H1 (cell line): ENCODE data around the gene RAPGEF5. TPM values are rescaled to one million over a fixed set of nuclear protein-coding genes. Genes with fewer than 3 reads are reported as not detected.

Source experiments
- ASH2L ChIP-seq: fragments of 200-600, 300-600 bp; sonication (generic); IDR thresholded peaks from one replicate; pipeline ENCODE4 v1.7.1; 2017; ENCODE audit warnings: low read length
- BCL11A ChIP-seq, 2 experiments: IDR thresholded peaks; one replicate each; pipeline ENCODE4 v1.6.1; 2011; ENCODE audit warnings: low read depth in 2 of 2, low read length in 2 of 2, mild to moderate bottlenecking in 2 of 2
- BRCA1 ChIP-seq: IDR thresholded peaks from 2 replicates; pipeline ENCODE4 v1.6.1; 2012; ENCODE audit warnings: low read depth, low read length, improper control_type of control experiment
- CHD2 ChIP-seq: IDR thresholded peaks from 2 replicates; pipeline ENCODE4 v1.6.1; 2012; ENCODE audit warnings: low read length, improper control_type of control experiment
- E2F6 ChIP-seq: IDR thresholded peaks from 2 replicates; pipeline ENCODE4 v1.6.1; 2012; ENCODE audit warnings: inconsistent platforms
- GABPA ChIP-seq: IDR thresholded peaks from 2 replicates; pipeline ENCODE4 v1.6.1; 2011; ENCODE audit warnings: mild to moderate bottlenecking, low read length, moderate library complexity, borderline replicate concordance; ENCODE audit not compliant: insufficient read depth
- GTF2F1 ChIP-seq: IDR thresholded peaks from 2 replicates; pipeline ENCODE4 v1.6.1; 2012; ENCODE audit warnings: low read depth, low read length, improper control_type of control experiment, borderline replicate concordance
- HDAC2 ChIP-seq, 2 experiments: fragments of 300-600 bp in 1 of 2; sonication (generic) in 1 of 2; IDR thresholded peaks; 2 replicates each; pipeline ENCODE4 v1.6.1; 2011 to 2012; ENCODE audit warnings: low read depth in 2 of 2, low read length in 2 of 2, mild to moderate bottlenecking in 2 of 2, moderate library complexity in 2 of 2, borderline replicate concordance in 1 of 2, inconsistent platforms in 1 of 2
- KDM1A ChIP-seq: fragments of 200-600, 300-600 bp; sonication (generic); IDR thresholded peaks from 2 replicates; pipeline ENCODE4 v1.7.1; 2016; ENCODE audit warnings: mild to moderate bottlenecking, low read length, borderline replicate concordance
- KDM4A ChIP-seq: IDR thresholded peaks from one replicate; pipeline ENCODE4 v1.7.1; 2012; ENCODE audit warnings: low read depth, mild to moderate bottlenecking, moderate library complexity, low read length, inconsistent platforms; ENCODE audit not compliant: severe bottlenecking
- MAX ChIP-seq: IDR thresholded peaks from 2 replicates; pipeline ENCODE4 v1.6.1; 2012; ENCODE audit warnings: inconsistent platforms
- POLR2AphosphoS5 ChIP-seq: IDR thresholded peaks from 2 replicates; pipeline ENCODE4 v1.6.1; 2011; ENCODE audit warnings: low read depth, low read length
- RAD21 ChIP-seq, 2 experiments: IDR thresholded peaks in 1 of 2; conservative IDR thresholded peaks in 1 of 2; 2 replicates each; pipeline ENCODE4 v1.6.1; 2011; ENCODE audit warnings: low read depth in 2 of 2, low read length in 2 of 2, improper control_type of control experiment in 1 of 2, inconsistent platforms in 1 of 2, mild to moderate bottlenecking in 1 of 2, moderate library complexity in 1 of 2
- RBBP5 ChIP-seq: IDR thresholded peaks from 2 replicates; pipeline ENCODE4 v1.7.1; 2012; ENCODE audit warnings: low read depth, mild to moderate bottlenecking, inconsistent platforms, low read length, moderate library complexity, borderline replicate concordance
- SAP30 ChIP-seq: fragments of 300-600 bp; sonication (generic); IDR thresholded peaks from 2 replicates; pipeline ENCODE4 v1.7.1; 2012; ENCODE audit warnings: low read length, moderate library complexity, mild to moderate bottlenecking, inconsistent platforms; ENCODE audit not compliant: insufficient read depth, insufficient replicate concordance
- SIRT6 ChIP-seq: IDR thresholded peaks from one replicate; pipeline ENCODE4 v1.7.1; 2012; ENCODE audit warnings: low read length, inconsistent platforms
- SP1 ChIP-seq: IDR thresholded peaks from 2 replicates; pipeline ENCODE4 v1.6.1; 2011; ENCODE audit warnings: low read depth, low read length
- TCF12 ChIP-seq: IDR thresholded peaks from 2 replicates; pipeline ENCODE4 v1.6.1; 2011; ENCODE audit warnings: low read depth, mild to moderate bottlenecking, low read length
- TEAD4 ChIP-seq: IDR thresholded peaks from 2 replicates; pipeline ENCODE4 v1.6.1; 2012; ENCODE audit warnings: low read depth, low read length, inconsistent platforms, mixed read lengths
- ZNF274 ChIP-seq: IDR thresholded peaks from 2 replicates; pipeline ENCODE4 v1.7.0; 2012; ENCODE audit warnings: low read length, borderline replicate concordance; ENCODE audit errors: extremely low read depth
- polyA plus RNA-seq, 7 experiments: library from polyadenylated mRNA; depleted of rRNA in 3 of 7; stranded (reverse) in 5 of 7; unstranded in 2 of 7; fragments of >200 nt in 5 of 7; fragments of 200-250 nt in 2 of 7; gene quantifications; 1 replicate in 5 of 7; 2 replicates in 1 of 7; 4 replicates in 1 of 7; pipeline versions ENCODE4 v1.2.1 to v1.2.3, GENCODE V29; 2011 to 2013; ENCODE audit warnings: missing spikeins in 2 of 7, mixed read lengths in 2 of 7
- total RNA-seq: library from RNA; stranded (reverse); fragmentation: NEBNext Ultra II Directional; extraction: Animal tissue kit (Norgen Biotek cat#: 25700); gene quantifications from 2 replicates; pipeline ENCODE4 v1.2.1, GENCODE V29; 2021

RAPGEF5 gene
- total and polyA plus RNA-seq, 2 of the 8 experiments (the other 6 are each of a cell fraction or from before 2014, with no cell fraction given) = 4.4 to 22.9 TPM

GRCh38 chr7:22193450-22193983, 163.4 kb downstream of the RAPGEF5 start (continued):
- TF ChIP-seq SP1 (peak; percentile 75; the same call in 1 of the 2 replicates), TEAD4 (peak; percentile 47; the same call in 1 of the 2 replicates), GTF2F1 (0 out of 2 replicates have a peak, but pooled peaks have one; percentile 44), BRCA1 (no peak), ASH2L (peak; percentile 99), SIRT6 (no peak), SAP30 (peak; percentile 21), KDM4A (no peak), E2F6 (peak; percentile 69), POLR2AphosphoS5 (peak; percentile 37; the same call in 1 of the 2 replicates), ZNF274 (no peak), RBBP5 (peak; percentile 93), KDM1A (0 out of 2 replicates have a peak, but pooled peaks have one; percentile 17), TCF12 (peak; percentile 53; the same call in 1 of the 2 replicates), MAX (peak; percentile 93), RAD21 (IDR thresholded peaks at IDR 0.05 in 1 of 2, conservative IDR thresholded peaks at IDR 0.05 in 1 of 2; ENCODE audit: low read depth in 2 of 2, low read length in 2 of 2) (peak; percentile 15 to 33; a peak in 3 of 4 replicates), GABPA (peak; percentile 28; the same call in 1 of the 2 replicates), BCL11A (IDR thresholded peaks at IDR 0.05; ENCODE audit: low read depth in 2 of 2, low read length in 2 of 2) (no peak), CHD2 (peak; percentile 60; the same call in 1 of the 2 replicates), HDAC2 (IDR thresholded peaks at IDR 0.05; ENCODE audit: borderline replicate concordance in 1 of 2, low read depth in 2 of 2, low read length in 2 of 2) (peak; percentile 62; a peak in 1 of 4 replicates)
